ENCODE measurements around the gene ORC6.

The ORC6 gene

DNA sequence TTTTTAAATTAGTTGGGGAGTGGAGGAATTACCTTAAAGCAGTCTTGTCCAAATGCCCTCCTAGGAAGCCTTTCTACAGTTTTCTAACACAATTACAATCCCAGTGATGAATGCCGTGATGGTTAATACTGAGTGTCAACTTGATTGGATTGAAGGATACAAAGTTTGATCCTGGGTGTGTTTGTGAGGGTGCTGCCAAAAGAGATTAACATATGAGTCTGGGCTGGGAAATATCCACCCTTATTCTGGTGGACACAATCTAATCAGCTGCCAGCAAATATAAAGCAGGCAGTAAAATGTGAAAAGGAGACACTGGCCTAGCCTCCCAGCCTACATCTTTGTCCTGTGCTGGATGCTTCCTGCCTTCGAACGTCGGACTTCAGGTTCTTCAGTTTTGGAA, 12.2 kb downstream of the ORC6 start:
- no peak for DNase-seq

DNA sequence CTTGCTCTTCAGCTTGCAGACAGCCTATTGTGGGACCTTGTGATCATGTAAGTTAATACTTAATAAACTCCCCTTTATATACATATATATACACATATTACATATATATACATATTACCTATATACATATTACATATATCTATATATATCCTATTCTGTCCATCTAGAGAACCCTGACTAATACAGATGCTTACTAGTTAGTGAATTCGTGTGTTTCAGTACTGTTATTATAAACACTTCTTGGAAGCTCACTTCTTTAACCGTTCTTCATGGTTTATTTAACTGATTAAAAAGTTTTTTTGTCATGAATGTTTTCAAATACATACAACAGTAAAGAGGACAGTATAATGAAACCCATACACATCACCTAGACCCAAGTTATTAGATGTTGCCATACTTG, 12.6 kb downstream of the ORC6 start:
- no peak for DNase-seq

DNA sequence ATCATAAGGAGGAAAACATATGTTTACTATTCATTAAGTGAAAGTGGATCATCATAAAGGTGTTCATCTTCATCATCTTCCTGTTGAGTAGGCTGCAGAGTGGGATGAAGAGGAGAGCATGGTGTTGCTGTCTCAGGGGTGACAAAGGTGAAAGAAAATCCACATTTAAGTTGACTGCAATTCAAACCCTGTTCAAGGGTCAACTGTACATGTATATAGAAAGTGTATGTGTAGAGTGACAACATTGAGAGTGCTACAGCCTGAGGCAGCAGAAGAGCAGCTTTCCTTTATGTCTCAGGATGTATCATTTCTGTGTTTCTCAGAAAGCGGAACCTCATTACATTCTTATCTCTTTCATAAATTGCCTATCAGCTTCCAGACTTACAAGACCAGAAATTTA, 17.2 kb downstream of the ORC6 start:
- no peak for DNase-seq

DNA sequence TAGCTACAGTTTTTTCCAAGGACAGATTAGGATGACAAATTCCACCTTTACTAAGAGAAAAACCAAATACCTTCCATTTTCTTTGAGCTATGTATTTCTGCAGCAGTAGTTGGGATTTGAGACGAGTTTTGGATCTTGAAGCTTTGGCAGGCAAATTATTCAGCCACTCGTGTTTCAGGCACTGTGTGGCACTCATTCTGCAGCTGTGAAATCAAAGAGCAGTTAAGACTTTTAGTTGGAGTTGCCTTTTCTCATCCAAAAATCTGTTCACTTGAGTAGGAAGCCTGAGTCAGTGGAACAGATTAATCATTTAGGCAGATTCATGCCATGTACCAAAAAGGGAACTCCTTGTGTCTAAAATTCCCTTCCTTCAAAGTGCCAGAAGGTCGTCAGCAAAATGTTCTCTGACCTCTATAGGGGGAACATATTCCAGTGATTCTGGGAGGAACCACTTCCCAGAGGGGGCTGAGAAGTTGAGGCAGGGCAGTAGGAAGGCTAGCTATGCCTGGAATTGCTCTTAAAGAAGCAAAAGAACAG, 20.1 kb downstream of the ORC6 start:
- no peak for DNase-seq

GRCh38 chr16:46711106-46712058, 21.9 kb downstream of the ORC6 start:
- no peak for DNase-seq

DNA sequence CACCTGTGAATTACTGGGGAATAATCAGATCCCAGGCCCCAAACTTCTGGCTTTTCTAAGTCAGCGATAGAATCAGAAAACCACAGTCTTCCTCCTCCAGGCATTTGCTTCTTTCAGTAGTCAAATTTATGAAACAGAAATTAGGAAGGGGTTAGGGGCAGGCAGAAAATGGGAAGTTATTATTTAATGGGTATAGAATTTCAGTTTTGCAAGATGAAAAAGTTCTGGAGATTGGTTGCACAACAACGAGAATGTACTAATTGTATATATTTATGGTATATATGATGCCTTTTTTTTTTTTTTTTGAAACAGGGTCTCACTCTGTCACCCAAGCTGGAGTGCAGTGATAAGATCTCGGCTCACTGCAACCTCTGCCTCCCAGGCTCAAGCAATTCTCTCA, 23.5 kb downstream of the ORC6 start:
- no peak for DNase-seq

DNA sequence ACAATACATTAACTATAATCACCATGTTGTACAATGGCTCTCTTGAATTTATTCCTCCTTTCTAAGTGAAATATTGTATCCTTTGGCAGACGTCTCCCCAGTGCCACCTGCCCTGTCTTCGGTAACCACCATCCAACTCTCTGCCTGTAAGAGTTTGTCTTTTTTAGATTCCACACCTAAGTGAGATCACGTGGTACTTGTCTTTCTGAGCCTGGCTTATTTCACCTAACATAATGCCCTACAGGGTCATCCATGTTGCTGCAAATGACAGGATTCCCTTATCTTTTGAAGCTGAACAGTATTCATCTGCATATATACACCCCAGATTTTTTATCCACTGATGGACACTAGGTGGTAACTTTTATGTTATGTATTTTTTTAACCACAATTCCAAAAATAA, 24.2 kb downstream of the ORC6 start:
- DNase-seq, result no peak

DNA sequence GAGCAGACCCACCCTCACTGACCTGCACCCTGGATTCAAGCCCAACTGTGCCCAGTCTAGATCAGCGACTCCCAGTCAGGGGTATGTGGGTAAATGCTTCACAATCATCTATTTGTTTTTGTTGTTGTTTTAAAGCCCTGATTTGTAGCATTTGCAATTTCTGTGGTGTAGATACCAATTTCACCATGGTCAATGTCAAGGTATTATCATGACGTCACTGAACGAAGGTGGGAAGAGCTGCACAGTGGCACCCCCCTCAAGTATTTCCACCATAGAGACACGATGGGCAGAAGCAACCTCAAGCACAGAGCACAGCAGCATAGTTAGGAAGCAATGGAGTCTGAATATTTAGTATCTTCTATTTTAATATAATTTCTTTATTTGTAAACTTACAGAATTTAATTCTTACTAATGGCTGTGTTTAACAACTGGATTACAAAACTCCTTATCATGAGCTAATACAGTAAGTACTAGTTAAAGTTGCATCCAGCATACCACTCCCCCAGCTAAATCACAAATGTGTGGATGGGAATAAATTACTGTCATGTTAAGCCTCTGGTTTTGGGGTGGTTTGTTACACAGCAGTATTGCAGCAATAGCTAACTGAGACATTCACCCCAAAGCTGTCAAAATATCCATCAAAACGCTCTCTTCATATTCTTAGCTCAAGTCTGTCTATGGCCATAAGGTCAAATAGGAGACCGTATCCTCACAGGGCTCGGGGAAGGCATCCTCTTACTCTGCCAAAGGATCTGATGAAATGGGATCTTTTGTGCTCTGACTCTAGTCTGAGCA, 25.5 kb downstream of the ORC6 start:
- no peak for DNase-seq

- no peak for DNase-seq
These were observed 26.4 kb downstream of the ORC6 start for GRCh38 chr16:46715769-46716305.

DNA sequence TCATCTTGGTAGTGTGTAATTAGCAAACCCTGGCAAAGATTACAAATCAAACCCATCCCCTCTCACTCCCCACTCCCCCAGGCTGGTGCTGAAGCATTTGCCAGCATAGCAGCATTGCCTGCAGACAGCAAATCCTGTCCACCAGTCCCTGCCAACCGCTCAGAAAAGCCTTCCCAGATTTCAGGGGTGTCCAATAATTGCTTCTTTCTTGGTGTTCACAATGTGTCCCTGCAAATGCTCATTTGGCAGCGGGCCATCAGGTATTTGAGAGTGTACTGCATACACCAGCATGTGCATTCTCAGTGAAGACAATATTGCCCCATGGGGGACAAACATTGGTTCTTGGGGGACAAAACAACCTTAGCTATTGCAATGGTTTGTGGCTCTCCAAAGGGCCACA, 28.2 kb downstream of the ORC6 start:
- no peak for DNase-seq

DNA sequence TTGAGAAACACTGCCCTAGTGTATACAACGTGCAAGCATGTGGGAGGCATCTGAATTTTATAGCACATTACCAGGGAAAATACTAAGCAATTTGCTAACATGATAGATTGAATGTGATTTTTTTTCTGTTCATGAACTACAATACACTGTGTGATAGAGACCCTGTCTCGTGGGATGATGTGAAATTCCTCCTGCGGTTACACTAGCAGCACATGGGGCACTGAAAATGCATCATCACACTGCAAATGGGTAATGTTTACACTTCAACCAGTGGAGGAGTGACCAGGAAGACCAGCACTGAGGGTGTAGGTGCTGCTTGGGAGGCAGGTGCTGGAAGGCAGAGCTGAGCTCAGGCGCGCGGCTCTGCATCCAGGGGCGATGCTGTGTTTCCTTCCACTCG, 28.8 kb downstream of the ORC6 start:
- DNase-seq, result no peak

DNA sequence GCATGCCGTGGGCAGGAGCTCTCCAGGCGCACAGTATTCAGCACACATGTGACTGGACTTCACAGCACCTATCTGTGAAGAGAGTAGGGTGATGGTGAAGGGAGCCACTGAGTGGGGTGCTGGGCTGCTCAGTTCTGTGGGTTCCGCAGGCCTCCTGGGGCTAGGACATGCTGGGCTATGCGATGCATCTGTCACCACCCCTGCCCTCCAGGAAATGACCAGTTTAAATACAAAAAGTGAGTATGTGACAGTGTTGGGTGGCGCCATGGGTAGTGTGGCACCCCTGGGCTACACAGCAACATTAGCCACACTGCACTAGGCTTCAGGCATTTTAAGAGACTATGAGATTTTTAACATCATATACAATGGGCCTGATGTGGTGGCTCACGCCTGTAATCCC, 30.1 kb downstream of the ORC6 start:
- no peak for DNase-seq

GRCh38 chr16:46720619-46721018, 31.2 kb downstream of the ORC6 start:
- no peak for DNase-seq

GRCh38 chr16:46721885-46722284, 32.4 kb downstream of the ORC6 start:
- DNase-seq, result no peak

GRCh38 chr16:46727184-46727583, 37.7 kb downstream of the ORC6 start:
- no peak for DNase-seq

- DNase-seq, result no peak
These were observed 38.2 kb downstream of the ORC6 start for GRCh38 chr16:46727630-46728029.

GRCh38 chr16:46728806-46729205, 39.3 kb downstream of the ORC6 start:
- DNase-seq, result no peak

DNA sequence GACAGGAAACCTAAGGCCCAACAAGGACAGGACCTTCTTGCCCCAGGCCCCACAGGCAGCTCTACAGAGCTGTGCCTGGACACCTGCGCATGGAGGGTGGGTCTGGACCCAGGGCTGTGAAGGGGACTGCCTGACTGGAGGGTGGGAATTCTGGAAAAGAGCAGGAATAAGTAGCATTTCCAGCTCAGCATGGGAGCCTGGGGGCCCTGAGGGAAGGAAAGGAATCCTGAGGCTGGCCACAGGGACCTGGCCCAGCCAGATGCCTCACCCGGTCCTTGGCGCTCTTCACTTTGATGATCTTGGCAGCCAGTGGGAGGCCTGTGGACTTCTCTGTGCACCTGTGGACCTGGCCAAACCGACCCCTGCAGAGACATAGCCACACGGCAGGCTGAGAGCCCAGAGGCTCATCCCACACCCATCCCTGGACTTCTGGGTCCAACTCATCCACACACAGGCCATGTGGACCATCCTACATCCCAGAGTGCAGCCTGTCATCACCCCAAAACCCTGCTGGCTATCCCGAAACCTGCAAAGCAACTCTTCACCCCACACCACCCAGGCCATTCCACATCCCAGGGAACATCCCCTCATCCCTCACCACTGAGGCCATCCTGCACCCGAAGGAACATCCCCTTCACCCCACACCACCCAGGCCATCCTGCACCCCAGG, 40.0 kb downstream of the ORC6 start:
- no peak for DNase-seq

GRCh38 chr16:46730126-46730525, 40.7 kb downstream of the ORC6 start:
- no peak for DNase-seq

GRCh38 chr16:46730801-46731690, 41.6 kb downstream of the ORC6 start:
- no peak for DNase-seq

GRCh38 chr16:46731691-46732555, 42.5 kb downstream of the ORC6 start:
- DNase-seq, result no peak

All from fibroblast of skin of scalp (primary cell).